GM19099 (cell line): Measurements from ENCODE around the gene PWWP2B.

Experiments used
- POLR2A ChIP-seq: IDR thresholded peaks from 3 replicates; pipeline ENCODE4 v1.6.1; 2011; ENCODE audit warnings: low read depth; ENCODE audit not compliant: insufficient read length; ENCODE audit errors: extremely low read depth

Gene PWWP2B

GRCh38 chr10:132444877-132445351, 47.9 kb downstream of the PWWP2B start:
- TF ChIP-seq POLR2A: no peak

- TF ChIP-seq POLR2A: no peak
These were observed 48.7 kb downstream of the PWWP2B start for GRCh38 chr10:132445516-132446194.

GRCh38 chr10:132446195-132446581, 49.2 kb downstream of the PWWP2B start:
- TF ChIP-seq POLR2A: no peak

- TF ChIP-seq POLR2A: no peak
These were observed 49.9 kb downstream of the PWWP2B start for GRCh38 chr10:132446661-132447445.

- peak; percentile 22 for TF ChIP-seq POLR2A
These were observed 50.6 kb downstream of the PWWP2B start for GRCh38 chr10:132447446-132448247.

- TF ChIP-seq POLR2A: no peak
These were observed 51.3 kb downstream of the PWWP2B start for GRCh38 chr10:132448248-132448731.

GRCh38 chr10:132449051-132449810, 52.2 kb downstream of the PWWP2B start:
- no peak for TF ChIP-seq POLR2A

- no peak for TF ChIP-seq POLR2A
These were observed 52.8 kb downstream of the PWWP2B start for GRCh38 chr10:132449811-132450181.

- TF ChIP-seq POLR2A: no peak
These were observed 53.4 kb downstream of the PWWP2B start for GRCh38 chr10:132450466-132450824.

GRCh38 chr10:132450825-132451505, 54.0 kb downstream of the PWWP2B start:
- no peak for TF ChIP-seq POLR2A

GRCh38 chr10:132451506-132452215, 54.7 kb downstream of the PWWP2B start:
- TF ChIP-seq POLR2A: no peak

- TF ChIP-seq POLR2A: no peak
These were observed 55.2 kb downstream of the PWWP2B start for GRCh38 chr10:132452216-132452650.

- no peak for TF ChIP-seq POLR2A
These were observed 55.9 kb downstream of the PWWP2B start for GRCh38 chr10:132452651-132453469.

- no peak for TF ChIP-seq POLR2A
These were observed 56.5 kb downstream of the PWWP2B start for GRCh38 chr10:132453470-132453861.
